Epithelial cell of esophagus (primary cell): ENCODE results near the gene CFAP46.

Experiments used
- DNase-seq: peaks from one replicate; pipeline ENCODE4 v3.0.0; 2010; ENCODE audit warnings: low read depth
- H3K4me3 ChIP-seq: 2 replicates; pipeline ENCODE4 v1.5.1; 2011; ENCODE audit warnings: mild to moderate bottlenecking, low read length, control low read depth
- TF ChIP-seq, protein P1 (sequence below): IDR thresholded peaks from 2 replicates; pipeline ENCODE4 v1.5.1; 2011; ENCODE audit warnings: low read depth, mild to moderate bottlenecking, low read length, control low read depth, inconsistent platforms; ENCODE audit not compliant: insufficient read depth; ENCODE audit errors: missing control alignments

Gene CFAP46

GRCh38 chr10:132943791-132944404, 1.5 kb upstream of the CFAP46 start:
- no peak for DNase-seq
- TF ChIP-seq, protein P1, sequence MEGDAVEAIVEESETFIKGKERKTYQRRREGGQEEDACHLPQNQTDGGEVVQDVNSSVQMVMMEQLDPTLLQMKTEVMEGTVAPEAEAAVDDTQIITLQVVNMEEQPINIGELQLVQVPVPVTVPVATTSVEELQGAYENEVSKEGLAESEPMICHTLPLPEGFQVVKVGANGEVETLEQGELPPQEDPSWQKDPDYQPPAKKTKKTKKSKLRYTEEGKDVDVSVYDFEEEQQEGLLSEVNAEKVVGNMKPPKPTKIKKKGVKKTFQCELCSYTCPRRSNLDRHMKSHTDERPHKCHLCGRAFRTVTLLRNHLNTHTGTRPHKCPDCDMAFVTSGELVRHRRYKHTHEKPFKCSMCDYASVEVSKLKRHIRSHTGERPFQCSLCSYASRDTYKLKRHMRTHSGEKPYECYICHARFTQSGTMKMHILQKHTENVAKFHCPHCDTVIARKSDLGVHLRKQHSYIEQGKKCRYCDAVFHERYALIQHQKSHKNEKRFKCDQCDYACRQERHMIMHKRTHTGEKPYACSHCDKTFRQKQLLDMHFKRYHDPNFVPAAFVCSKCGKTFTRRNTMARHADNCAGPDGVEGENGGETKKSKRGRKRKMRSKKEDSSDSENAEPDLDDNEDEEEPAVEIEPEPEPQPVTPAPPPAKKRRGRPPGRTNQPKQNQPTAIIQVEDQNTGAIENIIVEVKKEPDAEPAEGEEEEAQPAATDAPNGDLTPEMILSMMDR, result no peak
- H3K4me3 ChIP-seq, result no peak overlapping the region

GRCh38 chr10:132943058-132943790, 854 bp upstream of the CFAP46 start:
- TF ChIP-seq, protein P1, result no peak
- peak overlapping the region; percentile 40 for H3K4me3 ChIP-seq
- DNase-seq, result no peak

DNA sequence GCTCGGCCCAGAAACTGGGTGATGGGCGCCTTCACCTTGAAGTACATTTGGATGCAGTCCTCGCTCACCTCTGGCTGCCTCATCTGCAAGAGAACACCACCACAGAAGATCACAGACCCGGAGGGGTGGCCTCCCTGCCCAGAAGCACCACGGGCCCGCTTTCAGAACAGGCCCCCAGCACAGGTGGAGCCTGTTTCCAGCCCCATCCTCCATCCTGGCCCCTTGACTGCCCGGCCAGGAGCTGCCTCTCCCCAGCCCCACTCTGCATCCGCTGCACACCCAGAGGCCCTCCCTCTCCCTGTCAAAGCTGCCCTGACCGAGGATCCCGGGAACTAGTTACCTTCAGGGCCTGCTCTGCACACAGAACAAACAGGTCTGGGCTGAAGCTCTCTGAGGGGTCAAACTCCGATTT, 724 bp downstream of the CFAP46 start:
- no peak overlapping the region for H3K4me3 ChIP-seq
- DNase-seq, result no peak
- TF ChIP-seq, protein P1, result no peak

DNA sequence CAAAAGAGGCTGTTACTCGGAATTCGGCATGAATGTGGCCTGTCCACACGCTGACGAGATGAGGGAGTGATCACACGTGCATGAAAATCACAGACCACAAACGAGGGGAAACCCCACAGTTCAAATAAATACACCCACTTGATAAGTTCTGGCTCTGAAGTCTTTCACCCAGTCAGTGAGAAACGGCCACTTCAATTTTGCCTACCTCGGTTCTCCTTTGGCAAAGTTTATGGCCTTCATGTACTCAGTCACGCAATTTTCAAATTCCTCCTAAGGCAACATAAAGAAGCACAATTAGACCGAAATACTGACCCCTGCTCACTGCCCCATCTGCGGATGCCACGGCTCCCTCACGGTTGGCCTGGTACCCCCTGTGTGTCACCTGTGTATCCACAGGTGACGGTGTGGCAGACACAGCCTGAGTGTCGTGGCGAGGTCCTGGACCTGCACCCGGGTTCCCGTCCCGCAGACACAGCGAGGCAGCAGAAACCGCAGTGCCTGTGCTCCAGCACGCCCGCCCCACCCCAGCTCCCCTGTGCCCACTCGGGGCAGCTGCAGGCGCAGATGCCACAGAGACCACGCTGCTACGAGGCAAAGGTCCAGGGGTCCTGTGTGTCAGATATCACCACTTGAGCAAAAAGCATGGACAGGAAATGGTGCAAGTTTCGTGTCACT, 1.4 kb downstream of the CFAP46 start:
- DNase-seq, result no peak
- TF ChIP-seq, protein P1, result no peak
- no peak overlapping the region for H3K4me3 ChIP-seq

DNA sequence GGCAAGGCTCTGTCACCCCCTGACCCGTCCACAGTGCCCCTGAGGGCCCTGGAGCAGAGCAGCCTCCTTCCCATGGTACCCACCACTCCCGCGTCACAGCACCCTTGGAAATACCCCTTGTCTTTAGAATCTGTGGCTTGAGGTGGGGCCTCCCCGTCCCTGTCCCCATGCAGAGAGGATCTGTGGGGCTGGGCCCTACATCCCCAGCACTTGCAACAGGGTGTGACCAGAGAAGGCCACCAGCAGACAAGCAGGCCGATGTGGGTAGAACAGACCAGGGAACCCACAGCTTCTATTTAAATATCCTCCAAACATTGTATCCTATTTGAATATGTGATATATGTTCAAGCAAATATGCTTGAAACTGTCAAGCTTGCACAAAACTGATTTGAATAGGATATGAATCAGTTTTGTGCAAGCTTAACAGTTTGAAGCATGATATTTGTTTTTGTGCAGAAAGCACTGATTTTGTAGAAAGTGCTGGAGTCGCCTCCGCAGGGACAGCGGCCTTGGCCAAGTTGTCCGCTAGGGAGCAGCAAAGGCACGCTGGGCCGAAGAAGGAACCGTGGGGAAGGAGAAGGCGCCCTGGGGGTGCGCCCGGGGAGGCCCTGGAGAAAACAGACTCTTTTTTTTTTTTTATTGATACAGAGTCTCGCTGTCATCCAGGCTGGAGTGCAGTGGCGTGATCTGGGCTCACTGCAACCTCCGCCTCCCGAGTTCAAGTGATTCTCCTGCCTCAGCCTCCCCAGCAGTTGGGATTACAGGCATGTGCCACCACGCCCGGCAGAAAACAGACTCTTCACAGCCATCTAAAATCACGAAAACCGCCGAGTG, 2.2 kb downstream of the CFAP46 start:
- no peak for DNase-seq
- H3K4me3 ChIP-seq, result no peak overlapping the region
- TF ChIP-seq, protein P1, result peak; percentile 65

- DNase-seq, result no peak
- TF ChIP-seq, protein P1, result no peak
- no peak overlapping the region for H3K4me3 ChIP-seq
Observed at GRCh38 chr10:132939378-132939955, 2.9 kb downstream of the CFAP46 start.
